Measurements from ENCODE around the gene CLASRP.
A peak's percentile ranks its signal among the peaks of the same experiment; 100 is the strongest.
"Not testable (repeated sequence)": the region's sequence is repeated elsewhere in the genome, so short reads cannot be mapped to it uniquely, and the experiment has no call there.

The CLASRP gene, protein sequence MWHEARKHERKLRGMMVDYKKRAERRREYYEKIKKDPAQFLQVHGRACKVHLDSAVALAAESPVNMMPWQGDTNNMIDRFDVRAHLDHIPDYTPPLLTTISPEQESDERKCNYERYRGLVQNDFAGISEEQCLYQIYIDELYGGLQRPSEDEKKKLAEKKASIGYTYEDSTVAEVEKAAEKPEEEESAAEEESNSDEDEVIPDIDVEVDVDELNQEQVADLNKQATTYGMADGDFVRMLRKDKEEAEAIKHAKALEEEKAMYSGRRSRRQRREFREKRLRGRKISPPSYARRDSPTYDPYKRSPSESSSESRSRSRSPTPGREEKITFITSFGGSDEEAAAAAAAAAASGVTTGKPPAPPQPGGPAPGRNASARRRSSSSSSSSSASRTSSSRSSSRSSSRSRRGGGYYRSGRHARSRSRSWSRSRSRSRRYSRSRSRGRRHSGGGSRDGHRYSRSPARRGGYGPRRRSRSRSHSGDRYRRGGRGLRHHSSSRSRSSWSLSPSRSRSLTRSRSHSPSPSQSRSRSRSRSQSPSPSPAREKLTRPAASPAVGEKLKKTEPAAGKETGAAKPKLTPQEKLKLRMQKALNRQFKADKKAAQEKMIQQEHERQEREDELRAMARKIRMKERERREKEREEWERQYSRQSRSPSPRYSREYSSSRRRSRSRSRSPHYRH

DNA sequence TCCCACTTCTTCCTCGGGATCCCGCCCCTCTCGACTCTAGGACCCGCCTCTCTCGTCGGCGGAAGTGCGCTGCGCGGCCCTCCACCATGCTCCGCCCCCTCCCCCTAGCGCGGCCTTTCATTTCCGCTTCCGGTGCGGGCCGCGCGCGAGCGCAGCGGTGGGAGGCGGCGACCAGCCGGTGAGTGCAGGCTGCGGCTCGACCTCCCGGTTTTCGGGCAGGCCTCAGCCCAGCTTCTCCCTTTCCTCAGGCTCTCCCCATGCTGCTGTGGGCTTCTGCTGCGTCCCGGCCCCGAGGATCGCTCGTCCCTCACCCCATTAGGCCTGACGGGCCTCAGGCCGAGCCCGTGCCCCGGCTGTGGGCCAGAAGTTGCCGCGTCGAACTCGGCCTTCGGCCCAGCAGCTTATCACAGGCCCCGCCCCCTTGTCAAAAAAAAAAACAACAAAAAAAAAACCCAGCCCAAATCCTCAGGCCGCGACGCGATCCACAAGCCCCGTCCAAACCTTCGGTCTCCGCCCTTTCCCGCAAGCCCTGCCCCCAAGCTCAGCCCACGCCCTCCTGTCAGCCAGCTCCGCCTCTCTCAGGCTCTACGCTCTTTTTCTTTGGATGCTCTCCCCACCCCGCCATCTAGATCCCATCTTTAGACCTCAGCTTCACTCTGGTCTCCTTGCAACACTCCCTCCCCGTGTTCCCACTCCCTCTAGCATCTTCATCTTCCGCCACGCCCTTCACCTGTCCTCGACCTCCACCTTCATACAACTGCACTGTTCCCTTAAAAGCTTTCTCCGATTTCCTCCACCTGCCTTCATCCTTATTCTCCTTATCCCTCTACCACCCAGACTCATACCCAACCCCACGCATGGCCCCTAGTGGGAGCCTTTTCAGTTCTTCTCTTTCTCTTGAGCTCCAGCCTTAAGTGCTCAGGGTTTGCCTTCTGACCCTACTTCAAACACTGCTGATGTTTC, at the start of gene CLASRP:
Gene CLASRP, plus strand, starts transcription at position 115 of the 963 bp plus-strand sequence. CDS start 1,168 bp downstream, outside the sequence.
- Histone ChIP-seq H3K9ac (ENCODE audit: low read length) (peak within 1 kb of the TSS; percentile 82), H3K27me3 (ENCODE audit: control insufficient read depth, insufficient read depth, low read length) (no peaks in the 10 kb centered on the region), H3K4me3 (ENCODE audit: low read length) (peak within 1 kb of the TSS; percentile 96), H3K9me3 (ENCODE audit: control insufficient read depth, low read depth, low read length) (no peaks in the 10 kb centered on the region), H3K27ac (ENCODE audit: low read length) (peak within 1 kb of the TSS; percentile 43), H3K36me3 (ENCODE audit: control insufficient read depth, low read depth, low read length) (peaks cover 41% of the 10 kb centered on the region), H3K4me1 (ENCODE audit: control insufficient read depth, low read depth, low read length) (no peaks in the 10 kb centered on the region)

DNA sequence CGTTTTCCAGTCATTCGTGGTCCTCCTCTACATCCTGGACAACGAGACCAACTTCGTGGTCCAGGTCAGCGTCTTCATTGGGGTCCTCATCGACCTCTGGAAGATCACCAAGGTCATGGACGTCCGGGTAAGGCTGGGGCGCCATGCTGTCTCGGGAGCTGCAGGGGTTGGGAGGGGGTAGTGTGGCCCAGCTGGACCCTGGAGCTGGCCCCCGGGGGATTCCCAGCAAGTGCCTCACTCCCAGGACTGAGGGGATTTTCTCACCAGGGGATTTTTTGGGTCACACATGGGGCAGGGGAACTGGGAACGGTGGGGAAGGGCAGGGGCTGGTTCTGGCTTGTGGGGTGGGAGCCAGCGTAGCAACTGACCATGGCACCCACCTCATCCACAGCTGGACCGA, 48.4 kb upstream of the CLASRP start:
- Histone ChIP-seq H3K27me3 (ENCODE audit: control insufficient read depth, insufficient read depth, low read length) (no peaks in the 10 kb centered on the region), H3K27ac (ENCODE audit: low read length) (no peak overlapping the region), H3K4me1 (ENCODE audit: control insufficient read depth, low read depth, low read length) (no peaks in the 10 kb centered on the region), H3K9me3 (ENCODE audit: control insufficient read depth, low read depth, low read length) (no peaks in the 10 kb centered on the region), H3K4me3 (ENCODE audit: low read length) (no peak overlapping the region), H3K9ac (ENCODE audit: low read length) (no peak overlapping the region), H3K36me3 (ENCODE audit: control insufficient read depth, low read depth, low read length) (peaks cover 31% of the 10 kb centered on the region)

DNA sequence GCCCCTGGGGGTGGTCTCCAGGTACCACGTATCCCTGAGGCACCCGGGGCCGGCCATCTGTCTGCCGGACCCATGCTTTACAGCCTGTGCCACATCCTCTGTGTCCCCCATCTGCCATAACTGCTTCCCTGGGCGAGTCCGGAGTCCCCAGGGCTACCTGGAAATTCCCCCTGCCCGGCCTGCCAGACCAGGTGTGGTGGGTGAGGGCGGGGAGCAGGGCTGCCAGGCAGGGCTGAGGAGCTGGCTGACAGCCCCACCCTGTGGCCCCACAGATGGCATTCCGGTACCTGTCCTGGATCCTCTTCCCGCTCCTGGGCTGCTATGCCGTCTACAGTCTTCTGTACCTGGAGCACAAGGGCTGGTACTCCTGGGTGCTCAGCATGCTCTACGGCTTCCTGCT, 47.9 kb upstream of the CLASRP start:
- H3K36me3 ChIP-seq (ENCODE audit: control insufficient read depth, low read depth, low read length): peaks cover 29% of the 10 kb centered on the region
- no peak overlapping the region for H3K27ac ChIP-seq (ENCODE audit: low read length)

DNA sequence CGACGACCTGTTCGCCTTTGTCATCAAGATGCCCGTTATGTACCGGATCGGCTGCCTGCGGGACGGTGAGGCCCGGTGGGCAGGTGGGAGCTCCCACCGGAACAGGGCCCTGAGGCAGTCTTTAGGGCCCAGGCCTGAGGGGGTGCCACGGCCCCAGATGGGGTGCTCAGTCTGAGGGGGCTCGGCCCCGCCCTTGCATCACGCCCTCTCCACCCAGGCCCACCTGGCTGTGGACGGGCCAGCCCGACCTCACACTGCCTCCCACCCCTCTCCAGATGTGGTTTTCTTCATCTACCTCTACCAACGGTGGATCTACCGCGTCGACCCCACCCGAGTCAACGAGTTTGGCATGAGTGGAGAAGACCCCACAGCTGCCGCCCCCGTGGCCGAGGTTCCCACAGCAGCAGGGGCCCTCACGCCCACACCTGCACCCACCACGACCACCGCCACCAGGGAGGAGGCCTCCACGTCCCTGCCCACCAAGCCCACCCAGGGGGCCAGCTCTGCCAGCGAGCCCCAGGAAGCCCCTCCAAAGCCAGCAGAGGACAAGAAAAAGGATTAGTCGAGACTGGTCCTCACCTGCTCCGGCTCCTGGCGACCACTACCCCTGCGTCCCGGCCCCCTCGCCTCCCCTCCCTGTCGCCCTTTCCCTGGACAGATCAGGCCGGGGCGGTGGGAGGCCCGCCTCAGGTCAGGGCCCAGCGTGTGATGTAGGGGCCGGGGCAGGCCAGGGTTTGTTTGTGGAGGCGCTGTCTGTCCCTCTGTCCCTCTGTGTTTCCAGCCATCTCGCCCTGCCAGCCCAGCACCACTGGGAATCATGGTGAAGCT, 46.3 kb upstream of the CLASRP start:
- Histone ChIP-seq H3K4me1 (ENCODE audit: control insufficient read depth, low read depth, low read length) (no peaks in the 10 kb centered on the region), H3K27me3 (ENCODE audit: control insufficient read depth, insufficient read depth, low read length) (no peaks in the 10 kb centered on the region), H3K36me3 (ENCODE audit: control insufficient read depth, low read depth, low read length) (peaks cover 21% of the 10 kb centered on the region)

More for the DNA sequence above, 47.9 kb upstream of the CLASRP start:
- Histone ChIP-seq H3K9ac (ENCODE audit: low read length) (no peak overlapping the region), H3K9me3 (ENCODE audit: control insufficient read depth, low read depth, low read length) (no peaks in the 10 kb centered on the region), H3K4me3 (ENCODE audit: low read length) (no peak overlapping the region), H3K4me1 (ENCODE audit: control insufficient read depth, low read depth, low read length) (no peaks in the 10 kb centered on the region), H3K27me3 (ENCODE audit: control insufficient read depth, insufficient read depth, low read length) (no peaks in the 10 kb centered on the region)

DNA sequence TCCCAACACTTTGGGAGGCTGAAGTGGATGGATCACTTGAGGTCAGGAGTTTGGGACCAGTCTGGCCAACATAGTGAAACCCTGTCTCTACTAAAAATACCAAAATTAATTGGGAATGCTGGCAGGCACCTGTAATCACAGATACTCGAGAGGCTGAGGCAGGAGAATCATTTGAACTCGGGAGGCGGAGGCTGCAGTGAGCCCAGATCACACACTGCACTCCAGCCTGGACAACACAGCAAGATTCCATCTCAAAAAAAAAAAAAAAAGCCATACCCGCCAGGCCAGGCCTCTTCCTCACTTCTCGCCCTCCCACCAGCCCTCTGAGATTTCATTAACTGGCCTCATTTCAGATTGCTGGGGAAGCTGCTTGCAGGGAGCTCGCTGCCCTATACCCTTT, 45.3 kb upstream of the CLASRP start:
- H3K36me3 ChIP-seq (ENCODE audit: control insufficient read depth, low read depth, low read length): peaks cover 16% of the 10 kb centered on the region
- no peaks in the 10 kb centered on the region for H3K4me1 ChIP-seq (ENCODE audit: control insufficient read depth, low read depth, low read length)
- H3K9ac ChIP-seq (ENCODE audit: low read length): no peak overlapping the region
- no peaks in the 10 kb centered on the region for H3K27me3 ChIP-seq (ENCODE audit: control insufficient read depth, insufficient read depth, low read length)
- H3K4me3 ChIP-seq (ENCODE audit: low read length): no peak overlapping the region
- H3K9me3 ChIP-seq (ENCODE audit: control insufficient read depth, low read depth, low read length): no peaks in the 10 kb centered on the region
- no peak overlapping the region for H3K27ac ChIP-seq (ENCODE audit: low read length)

More for the DNA sequence above, 46.3 kb upstream of the CLASRP start:
- H3K4me3 ChIP-seq (ENCODE audit: low read length): no peak overlapping the region
- no peak overlapping the region for H3K27ac ChIP-seq (ENCODE audit: low read length)
- H3K9me3 ChIP-seq (ENCODE audit: control insufficient read depth, low read depth, low read length): no peaks in the 10 kb centered on the region
- no peak overlapping the region for H3K9ac ChIP-seq (ENCODE audit: low read length)

DNA sequence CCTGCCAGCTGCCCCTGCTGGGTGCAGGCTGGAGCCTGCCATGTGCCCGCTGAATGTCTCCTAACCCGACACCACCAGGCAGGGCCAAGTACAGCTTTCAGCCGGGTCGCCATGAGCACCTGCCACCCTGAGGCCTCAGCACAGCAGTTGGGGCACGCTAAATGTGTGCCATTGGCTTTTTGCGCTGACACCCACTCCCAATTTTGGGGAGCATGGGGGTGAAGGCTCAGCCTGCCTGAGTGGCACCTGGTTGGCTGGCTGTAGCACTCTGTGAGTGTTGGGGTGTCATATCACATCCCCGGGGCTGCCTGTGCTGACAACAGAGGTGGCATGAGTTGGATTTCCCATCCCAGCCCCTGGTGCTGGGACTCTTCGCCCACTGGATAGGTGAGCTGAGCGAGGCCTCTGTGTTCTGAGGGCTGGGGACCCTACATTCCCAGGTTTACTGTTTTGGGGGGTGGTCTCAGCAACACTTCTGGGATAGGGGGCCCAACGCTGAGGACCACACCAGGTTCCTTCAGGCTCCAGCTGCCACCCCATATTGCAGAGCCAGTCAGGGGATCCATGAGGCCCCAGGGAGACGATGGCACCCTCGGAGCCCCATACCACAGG, 44.8 kb upstream of the CLASRP start:
- Histone ChIP-seq H3K9me3 (ENCODE audit: control insufficient read depth, low read depth, low read length) (no peaks in the 10 kb centered on the region), H3K27me3 (ENCODE audit: control insufficient read depth, insufficient read depth, low read length) (no peaks in the 10 kb centered on the region), H3K27ac (ENCODE audit: low read length) (no peak overlapping the region), H3K4me3 (ENCODE audit: low read length) (no peak overlapping the region), H3K4me1 (ENCODE audit: control insufficient read depth, low read depth, low read length) (no peaks in the 10 kb centered on the region), H3K9ac (ENCODE audit: low read length) (no peak overlapping the region), H3K36me3 (ENCODE audit: control insufficient read depth, low read depth, low read length) (peaks cover 16% of the 10 kb centered on the region)

DNA sequence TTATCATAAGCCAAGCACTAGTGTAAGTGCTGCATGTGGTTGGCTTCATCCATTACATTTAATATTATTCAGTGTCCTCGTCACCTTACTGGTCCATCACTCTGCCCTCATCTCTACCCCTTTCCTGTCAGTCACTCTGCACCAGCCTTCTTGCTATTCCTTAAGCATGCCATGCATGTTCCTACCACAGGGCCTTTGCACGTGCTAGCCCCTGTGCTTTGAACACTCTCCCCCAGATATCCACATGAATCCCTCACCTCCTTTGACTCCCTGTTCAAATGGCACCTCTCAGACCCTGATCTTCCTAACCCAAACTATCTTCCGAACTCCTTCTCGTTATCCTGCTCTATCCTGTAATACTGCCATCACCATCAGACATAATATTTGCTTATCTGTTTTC, 40.8 kb upstream of the CLASRP start:
- no peaks in the 10 kb centered on the region for H3K9me3 ChIP-seq (ENCODE audit: control insufficient read depth, low read depth, low read length)
- no peak overlapping the region for H3K4me3 ChIP-seq (ENCODE audit: low read length)
- H3K27ac ChIP-seq (ENCODE audit: low read length): no peak overlapping the region
- H3K9ac ChIP-seq (ENCODE audit: low read length): no peak overlapping the region
- no peaks in the 10 kb centered on the region for H3K27me3 ChIP-seq (ENCODE audit: control insufficient read depth, insufficient read depth, low read length)
- no peaks in the 10 kb centered on the region for H3K36me3 ChIP-seq (ENCODE audit: control insufficient read depth, low read depth, low read length)
- no peaks in the 10 kb centered on the region for H3K4me1 ChIP-seq (ENCODE audit: control insufficient read depth, low read depth, low read length)

DNA sequence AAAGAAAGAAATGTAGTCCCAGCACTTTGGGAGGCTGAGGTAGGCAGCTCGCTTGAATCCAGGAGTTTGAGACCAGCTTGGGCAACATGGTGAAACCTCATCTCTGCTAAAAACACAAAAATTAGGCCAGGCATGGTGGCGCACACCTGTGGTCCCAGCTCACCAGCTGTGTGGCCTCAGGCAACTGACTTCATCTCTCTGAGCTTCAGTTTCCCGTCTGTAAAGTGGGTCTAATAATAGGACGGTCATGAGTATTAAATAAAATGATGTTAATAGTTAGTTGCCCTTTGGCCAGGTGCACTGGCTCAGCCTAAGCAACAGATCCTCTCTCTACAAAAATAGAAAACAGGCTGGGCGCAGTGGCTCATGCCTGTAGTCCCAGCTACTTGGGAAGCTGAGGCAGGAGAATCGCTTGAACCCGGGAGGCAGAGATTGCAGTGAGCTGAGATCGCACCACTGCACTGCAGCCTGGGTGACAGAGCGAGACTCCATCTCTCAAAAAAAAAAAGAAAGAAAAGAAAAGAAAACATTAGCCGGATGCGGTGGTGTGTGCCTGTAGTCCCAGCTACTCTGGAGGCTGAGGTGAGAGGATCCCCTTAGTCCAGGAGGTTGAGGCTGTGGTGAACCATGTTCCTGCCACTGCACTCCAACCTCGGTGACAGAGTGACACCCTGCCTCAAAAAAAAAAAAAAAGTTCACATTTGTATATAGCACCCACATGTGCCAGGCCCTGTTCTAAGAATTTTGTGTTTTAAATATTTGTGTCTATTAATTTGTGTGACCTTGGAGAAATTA, 39.5 kb upstream of the CLASRP start:
- H3K27ac ChIP-seq (ENCODE audit: low read length); H3K4me3 ChIP-seq (ENCODE audit: low read length); H3K36me3 ChIP-seq (ENCODE audit: control insufficient read depth, low read depth, low read length); H3K4me1 ChIP-seq (ENCODE audit: control insufficient read depth, low read depth, low read length); H3K9me3 ChIP-seq (ENCODE audit: control insufficient read depth, low read depth, low read length); H3K27me3 ChIP-seq (ENCODE audit: control insufficient read depth, insufficient read depth, low read length); H3K9ac ChIP-seq (ENCODE audit: low read length): not testable (repeated sequence)

DNA sequence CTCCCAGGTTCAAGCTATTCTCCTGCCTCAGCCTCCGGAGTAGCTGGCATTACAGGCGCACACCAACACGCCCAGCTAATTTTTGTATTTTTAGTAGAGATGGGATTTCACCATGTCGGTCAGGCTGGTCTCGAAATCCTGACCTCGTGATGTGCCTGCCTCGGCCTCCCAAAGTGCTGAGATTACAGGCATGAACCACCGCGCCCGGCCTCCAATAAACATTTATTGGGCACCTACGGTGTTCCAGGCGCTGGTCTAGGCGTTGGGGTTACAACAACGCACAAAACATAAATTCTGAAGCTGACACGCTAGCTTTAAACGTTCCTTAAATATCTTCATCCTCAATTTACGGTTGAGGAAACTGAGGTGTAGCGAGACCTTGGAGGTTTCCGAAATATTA, 38.2 kb upstream of the CLASRP start:
- not testable (repeated sequence) for H3K9me3 ChIP-seq (ENCODE audit: control insufficient read depth, low read depth, low read length); H3K4me3 ChIP-seq (ENCODE audit: low read length); H3K9ac ChIP-seq (ENCODE audit: low read length); H3K27me3 ChIP-seq (ENCODE audit: control insufficient read depth, insufficient read depth, low read length); H3K27ac ChIP-seq (ENCODE audit: low read length); H3K4me1 ChIP-seq (ENCODE audit: control insufficient read depth, low read depth, low read length); H3K36me3 ChIP-seq (ENCODE audit: control insufficient read depth, low read depth, low read length)

Data from iPS-18a (cell line).